Stimulated activated memory B cell treated with anti-CD40 and anti-IgM and Interleukin-4, amounts not matched to agents 10 μg/mL and 1 μg/mL and 100 μg/mL, for 72 hours (primary cell): ENCODE results near the gene TDRD5.

Experiments used
- ATAC-seq: fragments of 150-1000 bp; cut with Tn5 transposase; 2 replicates; pipeline ENCODE4 v1.10.0; 2021
- H3K27ac Mint-ChIP-seq: one replicate; pipeline ENCODE4 v1.8.0; 2022; ENCODE audit warnings: mild to moderate bottlenecking, mixed read lengths
- H3K27me3 Mint-ChIP-seq: one replicate; pipeline ENCODE4 v1.8.0; 2022; ENCODE audit warnings: mixed read lengths
- H3K36me3 Mint-ChIP-seq: one replicate; pipeline ENCODE4 v1.8.0; 2022; ENCODE audit warnings: mixed read lengths
- H3K4me1 Mint-ChIP-seq: one replicate; pipeline ENCODE4 v1.8.0; 2022; ENCODE audit warnings: mixed read lengths
- H3K4me3 Mint-ChIP-seq: one replicate; pipeline ENCODE4 v1.8.0; 2022; ENCODE audit warnings: mild to moderate bottlenecking, moderate library complexity, mixed read lengths
- H3K9me3 Mint-ChIP-seq: one replicate; pipeline ENCODE4 v1.8.0; 2022; ENCODE audit warnings: mixed read lengths

TDRD5 gene

GRCh38 chr1:179706339-179706941 lies 114.8 kb downstream of the TDRD5 start:
- ATAC-seq: no peak
- Mint-ChIP-seq H3K4me1 (no peaks in the 10 kb centered on the region), H3K4me3 (no peak overlapping the region), H3K27me3 (peaks cover 10% of the 10 kb centered on the region), H3K9me3 (no peaks in the 10 kb centered on the region), H3K36me3 (no peaks in the 10 kb centered on the region), H3K27ac (no peak overlapping the region)

GRCh38 chr1:179707406-179707805 lies 115.8 kb downstream of the TDRD5 start:
- H3K4me3 Mint-ChIP-seq: no peak overlapping the region
- no peaks in the 10 kb centered on the region for H3K4me1 Mint-ChIP-seq
- H3K9me3 Mint-ChIP-seq: peaks cover 4% of the 10 kb centered on the region
- peaks cover 10% of the 10 kb centered on the region for H3K27me3 Mint-ChIP-seq
- no peak for ATAC-seq
- no peak overlapping the region for H3K27ac Mint-ChIP-seq
- no peaks in the 10 kb centered on the region for H3K36me3 Mint-ChIP-seq

- peaks cover 10% of the 10 kb centered on the region for H3K27me3 Mint-ChIP-seq
- peaks cover 12% of the 10 kb centered on the region for H3K9me3 Mint-ChIP-seq
- no peak for ATAC-seq
- H3K4me3 Mint-ChIP-seq: no peak overlapping the region
- no peaks in the 10 kb centered on the region for H3K4me1 Mint-ChIP-seq
- H3K27ac Mint-ChIP-seq: no peak overlapping the region
- H3K36me3 Mint-ChIP-seq: no peaks in the 10 kb centered on the region
These were observed 117.0 kb downstream of the TDRD5 start for GRCh38 chr1:179708434-179709195.

GRCh38 chr1:179709841-179710329 lies 118.3 kb downstream of the TDRD5 start:
- Mint-ChIP-seq H3K4me1 (no peaks in the 10 kb centered on the region), H3K27ac (no peak overlapping the region), H3K9me3 (peaks cover 21% of the 10 kb centered on the region), H3K4me3 (no peak overlapping the region), H3K27me3 (peaks cover 10% of the 10 kb centered on the region), H3K36me3 (no peaks in the 10 kb centered on the region)
- no peak for ATAC-seq

- Mint-ChIP-seq H3K4me3 (no peak overlapping the region), H3K36me3 (peaks cover 4% of the 10 kb centered on the region), H3K27ac (no peak overlapping the region), H3K27me3 (peaks cover 10% of the 10 kb centered on the region), H3K9me3 (peaks cover 51% of the 10 kb centered on the region), H3K4me1 (no peaks in the 10 kb centered on the region)
- no peak for ATAC-seq
These were observed 122.5 kb downstream of the TDRD5 start for GRCh38 chr1:179714159-179714558.

- Mint-ChIP-seq H3K4me3 (no peak overlapping the region), H3K36me3 (peaks cover 4% of the 10 kb centered on the region), H3K9me3 (peaks cover 51% of the 10 kb centered on the region)
These were observed 123.0 kb downstream of the TDRD5 start for GRCh38 chr1:179714623-179715022.

GRCh38 chr1:179719272-179719671 lies 127.6 kb downstream of the TDRD5 start:
- Mint-ChIP-seq H3K27ac (no peak overlapping the region), H3K4me3 (no peak overlapping the region), H3K4me1 (no peaks in the 10 kb centered on the region), H3K27me3 (peaks cover 7% of the 10 kb centered on the region), H3K9me3 (peaks cover 43% of the 10 kb centered on the region), H3K36me3 (peaks cover 4% of the 10 kb centered on the region)
- no peak for ATAC-seq

More at GRCh38 chr1:179714623-179715022, 123.0 kb downstream of the TDRD5 start:
- no peak for ATAC-seq
- no peak overlapping the region for H3K27ac Mint-ChIP-seq
- H3K27me3 Mint-ChIP-seq: peaks cover 7% of the 10 kb centered on the region
- no peaks in the 10 kb centered on the region for H3K4me1 Mint-ChIP-seq

GRCh38 chr1:179728271-179728670 lies 136.6 kb downstream of the TDRD5 start:
- no peaks in the 10 kb centered on the region for H3K4me1 Mint-ChIP-seq
- no peaks in the 10 kb centered on the region for H3K36me3 Mint-ChIP-seq
- H3K9me3 Mint-ChIP-seq: no peaks in the 10 kb centered on the region
- ATAC-seq: no peak
- no peak overlapping the region for H3K4me3 Mint-ChIP-seq
- no peak overlapping the region for H3K27ac Mint-ChIP-seq
- no peaks in the 10 kb centered on the region for H3K27me3 Mint-ChIP-seq

GRCh38 chr1:179729881-179730280 lies 138.2 kb downstream of the TDRD5 start:
- peaks cover 7% of the 10 kb centered on the region for H3K27me3 Mint-ChIP-seq
- no peak overlapping the region for H3K4me3 Mint-ChIP-seq
- no peaks in the 10 kb centered on the region for H3K4me1 Mint-ChIP-seq
- no peaks in the 10 kb centered on the region for H3K9me3 Mint-ChIP-seq
- H3K36me3 Mint-ChIP-seq: no peaks in the 10 kb centered on the region
- H3K27ac Mint-ChIP-seq: no peak overlapping the region
- no peak for ATAC-seq

GRCh38 chr1:179731643-179732042 lies 140.0 kb downstream of the TDRD5 start:
- no peak for ATAC-seq
- Mint-ChIP-seq H3K36me3 (no peaks in the 10 kb centered on the region), H3K27ac (no peak overlapping the region), H3K4me1 (no peaks in the 10 kb centered on the region), H3K4me3 (no peak overlapping the region), H3K27me3 (peaks cover 22% of the 10 kb centered on the region), H3K9me3 (no peaks in the 10 kb centered on the region)
